Parathyroid adenoma (tissue), 2 donors: ENCODE data around the gene ADAMTS5.

Source experiments
- H2AFZ ChIP-seq: fragments of 300-600 bp; sonication (generic); one replicate; pipeline ENCODE4 v1.7.0; 2017; ENCODE audit warnings: antibody characterized with exemption, mild to moderate bottlenecking
- H3K27ac ChIP-seq: fragments of 300-600 bp; sonication (generic); one replicate; pipeline ENCODE4 v1.7.0; 2017
- H3K27me3 ChIP-seq: fragments of 300-600 bp; sonication (generic); one replicate; pipeline ENCODE4 v1.7.0; 2017; ENCODE audit warnings: low read length; ENCODE audit not compliant: control insufficient read depth, insufficient read depth
- H3K36me3 ChIP-seq: fragments of 300-600 bp; sonication (generic); one replicate; pipeline ENCODE4 v1.7.0; 2017; ENCODE audit warnings: low read length; ENCODE audit not compliant: control insufficient read depth, insufficient read depth
- H3K4me1 ChIP-seq: fragments of 300-600 bp; sonication (generic); one replicate; pipeline ENCODE4 v1.7.0; 2017; ENCODE audit warnings: control low read depth
- H3K4me2 ChIP-seq: fragments of 300-600 bp; sonication (generic); one replicate; pipeline ENCODE4 v1.7.0; 2017; ENCODE audit warnings: low read length
- H3K4me3 ChIP-seq: fragments of 300-600 bp; sonication (generic); one replicate; pipeline ENCODE4 v1.7.0; 2017; ENCODE audit warnings: low read depth, low read length
- H3K79me2 ChIP-seq: fragments of 300-600 bp; sonication (generic); one replicate; pipeline ENCODE4 v1.7.0; 2017; ENCODE audit warnings: control low read depth
- H3K9ac ChIP-seq: fragments of 300-600 bp; sonication (generic); one replicate; pipeline ENCODE4 v1.7.0; 2017; ENCODE audit warnings: mild to moderate bottlenecking
- H3K9me3 ChIP-seq: fragments of 300-600 bp; sonication (generic); one replicate; pipeline ENCODE4 v1.7.0; 2017; ENCODE audit warnings: low read length; ENCODE audit not compliant: control insufficient read depth
- TF ChIP-seq, protein P1 (sequence below): fragments of 300-600 bp; sonication (generic); IDR thresholded peaks from one replicate; pipeline ENCODE4 v1.7.0; 2017; ENCODE audit warnings: antibody characterized with exemption, mild to moderate bottlenecking
- donor health status: primary hyperparathyroidism.

Gene ADAMTS5

GRCh38 chr21:26877018-26877417 lies 89.9 kb downstream of the ADAMTS5 start:
- no peaks in the 10 kb centered on the region for H3K27me3 ChIP-seq
- no peak overlapping the region for H2AFZ ChIP-seq
- no peak overlapping the region for H3K4me2 ChIP-seq
- H3K79me2 ChIP-seq: no peaks in the 10 kb centered on the region
- no peak overlapping the region for H3K9ac ChIP-seq
- H3K27ac ChIP-seq: no peak overlapping the region
- no peaks in the 10 kb centered on the region for H3K36me3 ChIP-seq
- H3K4me1 ChIP-seq: no peaks in the 10 kb centered on the region
- no peak overlapping the region for H3K4me3 ChIP-seq
- TF ChIP-seq, protein P1, sequence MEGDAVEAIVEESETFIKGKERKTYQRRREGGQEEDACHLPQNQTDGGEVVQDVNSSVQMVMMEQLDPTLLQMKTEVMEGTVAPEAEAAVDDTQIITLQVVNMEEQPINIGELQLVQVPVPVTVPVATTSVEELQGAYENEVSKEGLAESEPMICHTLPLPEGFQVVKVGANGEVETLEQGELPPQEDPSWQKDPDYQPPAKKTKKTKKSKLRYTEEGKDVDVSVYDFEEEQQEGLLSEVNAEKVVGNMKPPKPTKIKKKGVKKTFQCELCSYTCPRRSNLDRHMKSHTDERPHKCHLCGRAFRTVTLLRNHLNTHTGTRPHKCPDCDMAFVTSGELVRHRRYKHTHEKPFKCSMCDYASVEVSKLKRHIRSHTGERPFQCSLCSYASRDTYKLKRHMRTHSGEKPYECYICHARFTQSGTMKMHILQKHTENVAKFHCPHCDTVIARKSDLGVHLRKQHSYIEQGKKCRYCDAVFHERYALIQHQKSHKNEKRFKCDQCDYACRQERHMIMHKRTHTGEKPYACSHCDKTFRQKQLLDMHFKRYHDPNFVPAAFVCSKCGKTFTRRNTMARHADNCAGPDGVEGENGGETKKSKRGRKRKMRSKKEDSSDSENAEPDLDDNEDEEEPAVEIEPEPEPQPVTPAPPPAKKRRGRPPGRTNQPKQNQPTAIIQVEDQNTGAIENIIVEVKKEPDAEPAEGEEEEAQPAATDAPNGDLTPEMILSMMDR: no peak
- H3K9me3 ChIP-seq: no peaks in the 10 kb centered on the region

DNA sequence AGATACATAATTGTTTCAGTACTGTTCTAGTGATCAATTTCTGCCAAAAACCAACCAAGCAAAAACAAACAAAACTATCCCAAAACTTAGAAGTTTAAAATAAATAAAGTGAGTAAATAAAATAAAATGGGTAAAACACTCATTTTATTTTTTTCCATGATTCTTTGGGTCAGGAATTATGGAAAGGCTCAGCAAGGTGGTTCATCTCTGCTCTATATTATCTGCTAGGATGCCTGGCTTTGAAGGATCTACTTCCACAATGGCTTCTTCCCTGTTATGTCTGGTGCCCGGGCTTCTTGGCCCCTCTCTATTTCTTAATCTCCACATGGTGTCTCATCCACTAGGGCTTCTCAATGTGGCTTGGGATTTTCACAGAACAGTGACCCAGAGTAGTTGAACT lies 92.5 kb downstream of the ADAMTS5 start:
- H3K4me1 ChIP-seq: no peaks in the 10 kb centered on the region
- H3K36me3 ChIP-seq: no peaks in the 10 kb centered on the region
- no peaks in the 10 kb centered on the region for H3K79me2 ChIP-seq
- H3K27me3 ChIP-seq: no peaks in the 10 kb centered on the region
- no peaks in the 10 kb centered on the region for H3K9me3 ChIP-seq
- TF ChIP-seq, protein P1: no peak
- H3K27ac ChIP-seq: no peak overlapping the region
- no peak overlapping the region for H3K9ac ChIP-seq
- no peak overlapping the region for H2AFZ ChIP-seq
- no peak overlapping the region for H3K4me3 ChIP-seq
- no peak overlapping the region for H3K4me2 ChIP-seq
